K562 (cell line): ENCODE results near the gene HBM. TPM values are rescaled to one million over a fixed set of nuclear protein-coding genes. Genes with fewer than 3 reads are reported as not detected.

ENCODE experiments used
- ATAC-seq: fragments of 200-7000 bp; cut with Tn5 transposase; 3 replicates; pipeline ENCODE4 v1.9.1; 2020; ENCODE audit warnings: moderate library complexity
- BruUV-seq: library from RNA; stranded (reverse); fragments of 400-500 nt; replicated peaks from 2 replicates; lab custom pipeline; 2021; lab: Mats Ljungman, UMichigan
- CTCF ChIA-PET: fragments of 300-600 bp; formaldehyde crosslinking; extraction: SDS; loops from one replicate; lab custom pipeline; 2021; ENCODE audit warnings: low intra/inter-chr PET ratio; lab: Yijun Ruan, JAX
- POLR2A ChIA-PET: fragments of 300-600, 350-650 bp; sonication (Branson Sonifier 250); formaldehyde crosslinking; extraction: SDS; loops from one replicate; lab custom pipeline; 2021; ENCODE audit warnings: antibody characterized with exemption, inconsistent platforms; lab: Yijun Ruan, JAX
- DNase-seq, 4 experiments: peaks; one replicate each; pipeline versions ENCODE4 v3.0.0 to v3.0.0-alpha.2; 2011 to 2018; ENCODE audit warnings: low spot score in 3 of 4, mixed read lengths in 3 of 4; ENCODE audit errors: extremely low read depth in 1 of 4
- FAIRE-seq: peaks from 2 replicates; lab custom pipeline; 2011; peaks lifted over from hg19 to GRCh38; lab: Jason Lieb, UNC
- H2AFZ ChIP-seq: 2 replicates; pipeline ENCODE4 v1.6.0; 2011; ENCODE audit warnings: low read depth, low read length, control low read depth, inconsistent platforms
- H3K27ac ChIP-seq: fragments of 200-600 bp; 3 replicates; pipeline ENCODE4 v1.8.0; 2011; ENCODE audit warnings: low read depth, mild to moderate bottlenecking, control low read depth, inconsistent platforms, low read length, moderate library complexity, mixed read lengths; ENCODE audit errors: extremely low read depth
- H3K27me3 ChIP-seq, 2 experiments: fragments of 300-600 bp in 1 of 2; 2 replicates in 1 of 2; 3 replicates in 1 of 2; pipeline versions ENCODE4 v1.6.0 to v1.8.0; 2011; ENCODE audit warnings: inconsistent platforms in 2 of 2, low read length in 2 of 2, mild to moderate bottlenecking in 1 of 2, mixed read lengths in 1 of 2, moderate library complexity in 1 of 2; ENCODE audit not compliant: control insufficient read depth in 2 of 2, insufficient read depth in 2 of 2
- H3K36me3 ChIP-seq: fragments of 300-600 bp; 3 replicates; pipeline ENCODE4 v1.8.0; 2011; ENCODE audit warnings: mild to moderate bottlenecking, low read length, inconsistent platforms; ENCODE audit not compliant: control insufficient read depth, insufficient read depth
- H3K4me1 ChIP-seq, 2 experiments: fragments of 200-600 bp in 1 of 2; replicated peaks in 1 of 2; 2 replicates in 1 of 2; 3 replicates in 1 of 2; pipeline versions ENCODE4 v1.5.1 to v1.8.0; 2011; ENCODE audit warnings: inconsistent platforms in 2 of 2, low read length in 2 of 2, mild to moderate bottlenecking in 1 of 2, mixed read lengths in 1 of 2, moderate library complexity in 1 of 2; ENCODE audit not compliant: control insufficient read depth in 2 of 2, insufficient read depth in 2 of 2
- H3K4me2 ChIP-seq: 2 replicates; pipeline ENCODE4 v1.6.1; 2011; ENCODE audit warnings: low read length, control low read depth, inconsistent platforms, mixed read lengths; ENCODE audit not compliant: insufficient read depth
- H3K4me3 ChIP-seq: fragments of 200-600 bp; sonication (generic), shearing (Covaris generic); 2 replicates; pipeline ENCODE4 v1.5.1; 2016; ENCODE audit warnings: control low read depth, inconsistent platforms
- H3K79me2 ChIP-seq: fragments of 200-600 bp; 3 replicates; pipeline ENCODE4 v1.8.0; 2011; ENCODE audit warnings: low read length, inconsistent platforms; ENCODE audit not compliant: control insufficient read depth, insufficient read depth
- H3K9ac ChIP-seq, 2 experiments: 2 replicates each; pipeline versions ENCODE4 v1.6.0 to v1.6.1; 2011; ENCODE audit warnings: low read depth in 2 of 2, low read length in 2 of 2, control low read depth in 1 of 2, inconsistent platforms in 1 of 2, mild to moderate bottlenecking in 1 of 2, mixed read lengths in 1 of 2; ENCODE audit not compliant: insufficient read depth in 1 of 2
- H3K9me1 ChIP-seq: one replicate; pipeline ENCODE4 v1.6.0; 2011; ENCODE audit warnings: inconsistent platforms, mild to moderate bottlenecking, low read length, moderate library complexity; ENCODE audit not compliant: control insufficient read depth, insufficient read depth
- H3K9me3 ChIP-seq: replicated peaks from 2 replicates; pipeline ENCODE4 v1.5.1; 2011; ENCODE audit warnings: low read depth, low read length, inconsistent platforms; ENCODE audit not compliant: control insufficient read depth, insufficient read depth
- H4K20me1 ChIP-seq: replicated peaks from 2 replicates; pipeline ENCODE4 v1.6.1; 2011; ENCODE audit warnings: low read length, inconsistent platforms, mixed read lengths; ENCODE audit not compliant: control insufficient read depth, insufficient read depth
- AFF1 ChIP-seq, 2 experiments: fragments of 450-650 bp; IDR thresholded peaks; 2 replicates each; pipeline ENCODE4 v1.6.1; 2018; ENCODE audit warnings: mild to moderate bottlenecking in 2 of 2, low read depth in 1 of 2; ENCODE audit not compliant: partially characterized antibody in 2 of 2
- NR2F6 ChIP-seq: fragments of 450-650 bp; formaldehyde crosslinking; IDR thresholded peaks from 2 replicates; pipeline ENCODE4 v1.4.0; 2020; ENCODE audit warnings: mild to moderate bottlenecking
- RHOXF2B ChIP-seq: fragments of 250-450 bp; sonication (Bioruptor Pico); conservative IDR thresholded peaks from 2 replicates; pipeline ENCODE4 v1.5.1; 2021
- SPI1 ChIP-seq: IDR thresholded peaks from 2 replicates; pipeline ENCODE4 v1.6.1; 2011; ENCODE audit warnings: low read depth, low read length, control low read depth, borderline replicate concordance
- ZBTB11 ChIP-seq, 3 experiments: fragments of 200-800 bp in 1 of 3; fragments of 250-450 bp in 1 of 3; fragments of 450-650 bp in 1 of 3; sonication (Bioruptor Pico) in 1 of 3; sonication (Bioruptor generic) in 1 of 3; formaldehyde crosslinking in 1 of 3; IDR thresholded peaks; 2 replicates each; pipeline versions ENCODE4 v1.6.1 to v1.8.0; 2016 to 2022; ENCODE audit warnings: mild to moderate bottlenecking in 2 of 3, missing genetic modification characterization in 2 of 3, missing compliant biosample characterization in 1 of 3, moderate library complexity in 1 of 3
- ZNF592 ChIP-seq: fragments of 450-650 bp; IDR thresholded peaks from 2 replicates; pipeline ENCODE4 v1.6.1; 2017; ENCODE audit warnings: antibody characterized with exemption, mild to moderate bottlenecking
- WGBS: fragments of 100-300 bp; shearing (Covaris generic); methylation state at CpG from one replicate; pipeline ENCODE4 v1.1.6; 2016; ENCODE audit warnings: low coverage, mixed read lengths; ENCODE audit not compliant: insufficient coverage; ENCODE audit errors: missing lambda C conversion rate; 5-methylcytosine and 5-hydroxymethylcytosine counted together
- in situ Hi-C: fragments of 300-500 bp; cut with MboI; formaldehyde crosslinking; loops from 4 replicates; pipeline ENCODE4 v1.15.0; 2018; ENCODE audit warnings: inconsistent platforms, mixed read lengths
- intact Hi-C: fragments of 100-400 bp; cut with micrococcal nuclease; formaldehyde crosslinking; loops from 2 replicates; pipeline ENCODE4 v1.14.2; 2022
- polyA plus RNA-seq, 8 experiments: library from polyadenylated mRNA; depleted of rRNA in 4 of 8; stranded (reverse) in 5 of 8; unstranded in 3 of 8; fragments of >200 nt; fragmentation: Nextera tagmentation in 2 of 8; fragmentation: Illumina TruSeq in 1 of 8; extraction: Ambion mirVana in 2 of 8; extraction: Trizol in 1 of 8; gene quantifications; 2 replicates each; pipeline versions ENCODE4 v1.2.1 to v1.2.3, GENCODE V29; 2011 to 2014; ENCODE audit warnings: inconsistent platforms in 1 of 8, missing spikeins in 1 of 8
- total RNA-seq, 7 experiments: library from RNA; depleted of rRNA in 6 of 7; stranded (reverse); fragments of >200 nt in 6 of 7; fragmentation: Illumina TruSeq in 2 of 7; extraction: Trizol in 2 of 7; gene quantifications; 2 replicates each; pipeline versions ENCODE4 v1.2.1 to v1.2.3, GENCODE V29; 2011 to 2021; ENCODE audit warnings: low replicate concordance in 1 of 7

HBM gene
- total and polyA plus RNA-seq, 9 of the 15 experiments (the other 6 are each of a cell fraction or from before 2014, with no cell fraction given): not detected

- ChIA-PET CTCF (no interaction called here), POLR2A (interaction anchor here (1.0 kb wide), 1 partner anchor 9 kb away, joined by 3 read pairs; no protein-coding TSS in a partner anchor)
- Histone ChIP-seq H4K20me1 (no peaks in the 10 kb centered on the region), H3K9me1 (no peaks in the 10 kb centered on the region), H3K79me2 (peaks cover 2% of the 10 kb centered on the region; the same call in 1 of the 3 replicates), H3K4me1 (peaks cover 28% of the 10 kb centered on the region in 2 experiments; a peak in 4 of 5 replicates), H2AFZ (no peak within 1 kb of the TSS), H3K4me2 (peak within 1 kb of the TSS; percentile 67), H3K4me3 (peak within 1 kb of the TSS; percentile 26), H3K27me3 (no peaks in the 10 kb centered on the region), H3K36me3 (no peaks in the 10 kb centered on the region), H3K27ac (peak within 1 kb of the TSS; percentile 1; the same call in 2 of the 3 replicates), H3K9me3 (0 out of 2 replicates have a peak, but pooled peaks cover 2% of the 10 kb centered on the region), H3K9ac (peak within 1 kb of the TSS; percentile 36 to 73; a peak in 3 of 4 replicates)
- intact Hi-C loops (no loop called here), in situ Hi-C loops (no loop called here)
- no TSS peak for BruUV-seq
- DNase-seq: peak; percentile 71 to 86 (median 80)
- FAIRE-seq: peak; percentile 88
- 24% methylated on average over 13 of the region's 17 CpGs for WGBS
- peak; percentile 84 for ATAC-seq
- TF ChIP-seq AFF1 (IDR thresholded peaks at IDR 0.05; ENCODE audit: low read depth in 1 of 2, partially characterized antibody in 2 of 2): no peak
- 0 out of 2 replicates have a peak, but pooled peaks have one; percentile 38 for TF ChIP-seq SPI1
- no peak for TF ChIP-seq RHOXF2B (CRISPR knock-in tag)
- TF ChIP-seq ZNF592: peak; percentile 84
- TF ChIP-seq NR2F6 (CRISPR knock-in tag): no peak
- no peak for TF ChIP-seq ZBTB11 (CRISPR knock-in tag; IDR thresholded peaks at IDR 0.05)
These were observed 13.3 kb upstream of the HBM start, which contains the start of gene HBZ for GRCh38 chr16:152141-153128. Gene HBZ (plus strand): TSS chr16:152644. CDS start chr16:152910, 266 bp downstream.
